BJ (cell line): ENCODE measurements around the gene TNNT3. TPM values are rescaled to one million over a fixed set of nuclear protein-coding genes. Genes with fewer than 3 reads are reported as not detected.

Source experiments
- CTCF ChIA-PET: fragments of 350-600 bp; formaldehyde crosslinking; extraction: SDS; loops from one replicate; lab custom pipeline; 2021; ENCODE audit warnings: antibody characterized with exemption, inconsistent platforms; lab: Yijun Ruan, JAX
- POLR2A ChIA-PET: fragments of 300-600 bp; sonication (Branson Sonifier 250); formaldehyde crosslinking; extraction: SDS; loops from one replicate; lab custom pipeline; 2021; ENCODE audit warnings: antibody characterized with exemption; lab: Charles Lee
- DNase-seq: peaks from one replicate; pipeline ENCODE4 v3.0.0-alpha.2; 2011; ENCODE audit warnings: low read depth
- H3K27me3 ChIP-seq: 2 replicates; pipeline ENCODE4 v1.6.0; 2011; ENCODE audit warnings: low read length; ENCODE audit not compliant: control insufficient read depth, insufficient read depth
- H3K36me3 ChIP-seq: 2 replicates; pipeline ENCODE4 v1.5.1; 2011; ENCODE audit warnings: low read length; ENCODE audit not compliant: control insufficient read depth, insufficient read depth
- H3K4me3 ChIP-seq: 2 replicates; pipeline ENCODE4 v1.5.1; 2011; ENCODE audit warnings: low read depth, mild to moderate bottlenecking, control low read depth, low read length
- polyA plus RNA-seq: library from polyadenylated mRNA; depleted of rRNA; stranded (reverse); fragments of >200 nt; gene quantifications from 2 replicates; pipeline ENCODE4 v1.2.3, GENCODE V29; 2011
- TF ChIP-seq, protein P1 (sequence below): IDR thresholded peaks from 2 replicates; pipeline ENCODE4 v1.5.1; 2011; ENCODE audit warnings: low read depth, mild to moderate bottlenecking, control low read depth, inconsistent platforms, low read length, moderate library complexity; ENCODE audit not compliant: insufficient read depth

Gene TNNT3
- polyA plus RNA-seq, 1 experiment, result not detected

DNA sequence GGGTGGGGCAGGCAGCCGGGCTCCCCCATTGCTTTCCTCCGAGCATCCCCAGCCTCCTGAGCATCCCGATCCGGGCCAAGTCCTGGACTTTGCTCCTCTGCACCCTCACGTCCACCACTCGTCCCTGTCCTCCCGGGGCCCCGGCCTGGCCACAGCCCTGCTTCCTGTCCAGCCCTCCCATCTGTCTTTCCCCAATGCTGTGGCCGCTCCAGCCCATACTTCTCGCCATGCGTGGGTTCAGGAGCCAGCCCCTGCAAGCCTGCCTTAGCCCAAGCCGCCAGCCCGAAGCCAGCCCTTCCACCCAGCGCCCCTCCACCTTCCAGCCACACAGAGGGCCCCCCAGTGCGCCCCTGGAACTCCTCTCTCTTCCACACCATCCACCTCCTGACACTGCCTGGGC is 51.5 kb downstream of the TNNT3 start:
- no peaks in the 10 kb centered on the region for H3K36me3 ChIP-seq
- H3K4me3 ChIP-seq, result no peak overlapping the region
- no peak for DNase-seq
- TF ChIP-seq, protein P1, sequence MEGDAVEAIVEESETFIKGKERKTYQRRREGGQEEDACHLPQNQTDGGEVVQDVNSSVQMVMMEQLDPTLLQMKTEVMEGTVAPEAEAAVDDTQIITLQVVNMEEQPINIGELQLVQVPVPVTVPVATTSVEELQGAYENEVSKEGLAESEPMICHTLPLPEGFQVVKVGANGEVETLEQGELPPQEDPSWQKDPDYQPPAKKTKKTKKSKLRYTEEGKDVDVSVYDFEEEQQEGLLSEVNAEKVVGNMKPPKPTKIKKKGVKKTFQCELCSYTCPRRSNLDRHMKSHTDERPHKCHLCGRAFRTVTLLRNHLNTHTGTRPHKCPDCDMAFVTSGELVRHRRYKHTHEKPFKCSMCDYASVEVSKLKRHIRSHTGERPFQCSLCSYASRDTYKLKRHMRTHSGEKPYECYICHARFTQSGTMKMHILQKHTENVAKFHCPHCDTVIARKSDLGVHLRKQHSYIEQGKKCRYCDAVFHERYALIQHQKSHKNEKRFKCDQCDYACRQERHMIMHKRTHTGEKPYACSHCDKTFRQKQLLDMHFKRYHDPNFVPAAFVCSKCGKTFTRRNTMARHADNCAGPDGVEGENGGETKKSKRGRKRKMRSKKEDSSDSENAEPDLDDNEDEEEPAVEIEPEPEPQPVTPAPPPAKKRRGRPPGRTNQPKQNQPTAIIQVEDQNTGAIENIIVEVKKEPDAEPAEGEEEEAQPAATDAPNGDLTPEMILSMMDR, result no peak
- ChIA-PET POLR2A (no interaction called here), CTCF (interaction anchor here (0.8 to 1.9 kb wide), 5 partner anchors 17 to 396 kb away, joined by 3 to 9 read pairs (median 3); no protein-coding TSS in a partner anchor)
- H3K27me3 ChIP-seq, result no peaks in the 10 kb centered on the region

DNA sequence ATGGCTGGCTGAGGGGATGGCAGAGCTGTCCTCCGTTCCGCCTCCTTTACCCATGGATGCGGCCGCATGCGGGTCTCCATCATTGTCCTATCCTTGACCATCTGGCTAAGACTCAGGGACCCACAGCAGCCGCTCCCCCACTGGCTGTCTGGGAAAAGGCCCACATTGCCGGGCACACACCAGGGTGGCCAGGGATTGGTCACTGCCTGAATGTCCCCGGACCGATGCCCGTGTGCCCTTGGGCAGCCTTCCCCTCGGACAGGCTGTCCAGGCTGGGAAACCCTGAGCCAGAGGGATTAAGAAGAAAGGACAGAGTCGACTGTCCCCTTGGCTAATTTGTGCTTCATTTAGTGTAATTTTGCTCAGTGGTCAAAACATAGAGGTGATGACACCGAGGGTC is 55.7 kb downstream of the TNNT3 start:
- CTCF ChIA-PET, result interaction anchor here (1.4 kb wide), 1 partner anchor 323 kb away, joined by 5 read pairs; no protein-coding TSS in a partner anchor
- POLR2A ChIA-PET, result no interaction called here

DNA sequence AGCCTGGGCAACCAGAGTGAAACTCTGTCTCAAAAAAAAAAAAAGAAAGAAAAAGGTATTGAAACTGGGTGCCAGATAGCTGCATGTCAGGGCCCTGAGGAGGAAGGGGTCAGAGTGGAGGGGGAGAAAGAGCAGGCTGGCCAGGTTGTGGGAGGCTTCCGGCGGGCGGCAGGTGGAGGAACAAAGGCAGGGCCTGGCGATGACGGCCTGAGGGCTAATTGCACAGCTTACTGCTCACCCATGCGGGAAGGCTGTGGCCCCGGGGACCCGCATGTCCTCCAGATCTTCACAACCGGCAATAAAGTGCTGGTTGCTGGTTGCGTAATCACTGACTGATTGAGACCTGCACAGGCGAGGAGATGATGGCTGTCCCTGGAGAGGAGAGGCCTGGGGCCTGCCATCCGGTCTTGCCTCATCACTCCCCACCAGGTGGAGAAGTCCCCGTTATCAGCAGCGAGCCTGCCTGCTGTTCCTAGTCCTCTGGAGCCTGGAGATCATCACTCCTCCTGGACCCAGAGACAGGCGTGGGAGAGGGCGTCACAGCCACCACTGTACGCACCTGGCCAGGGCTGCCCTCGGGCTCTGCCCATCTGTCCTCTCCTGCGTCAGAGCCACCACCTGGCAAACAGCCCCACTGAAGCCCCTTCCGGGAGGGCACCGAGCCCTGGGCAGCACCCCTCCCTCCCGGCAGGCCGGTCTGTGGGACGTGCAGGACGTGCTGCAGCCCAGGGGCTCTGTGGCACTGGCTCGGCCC is 59.4 kb downstream of the TNNT3 start:
- Histone ChIP-seq H3K4me3 (no peak overlapping the region), H3K36me3 (no peaks in the 10 kb centered on the region), H3K27me3 (no peaks in the 10 kb centered on the region)
- TF ChIP-seq, protein P1, result no peak
- no peak for DNase-seq
- ChIA-PET CTCF (interaction anchor here (0.5 to 0.9 kb wide), 2 partner anchors 96 to 173 kb away, joined by 3 to 4 read pairs; no protein-coding TSS in a partner anchor), POLR2A (interaction anchor here (0.6 kb wide), 1 partner anchor 1157 kb away, joined by 4 read pairs; no protein-coding TSS in a partner anchor)

More for the DNA sequence above, 55.7 kb downstream of the TNNT3 start:
- H3K27me3 ChIP-seq, result no peaks in the 10 kb centered on the region
- H3K4me3 ChIP-seq, result no peak overlapping the region
- DNase-seq, result no peak
- no peaks in the 10 kb centered on the region for H3K36me3 ChIP-seq
- TF ChIP-seq, protein P1, result no peak

DNA sequence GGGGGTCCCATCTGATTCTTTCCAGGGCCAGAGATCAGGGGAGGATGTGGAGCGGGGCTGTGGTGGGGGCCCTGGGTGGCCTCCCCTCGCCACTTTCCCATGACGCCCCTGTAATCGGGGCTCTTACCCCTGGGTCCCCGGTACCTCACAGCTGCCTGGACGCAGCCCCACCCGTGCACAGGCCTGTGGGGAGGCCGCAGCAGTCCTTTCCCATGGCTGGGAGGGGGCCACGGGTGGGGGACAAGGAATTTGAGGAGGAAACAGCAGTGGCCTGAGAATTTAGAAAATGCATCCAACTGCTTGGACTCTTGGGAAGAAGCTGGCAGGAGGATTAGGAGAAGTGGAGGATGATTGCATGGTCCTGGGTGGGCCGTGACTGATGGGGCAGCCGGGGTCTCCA is 60.1 kb downstream of the TNNT3 start:
- H3K36me3 ChIP-seq, result no peaks in the 10 kb centered on the region
- ChIA-PET CTCF (interaction anchor here (0.5 to 1.7 kb wide), 5 partner anchors 26 to 97 kb away, joined by 3 to 4 read pairs (median 4); no protein-coding TSS in a partner anchor), POLR2A (no interaction called here)
- H3K27me3 ChIP-seq, result no peaks in the 10 kb centered on the region
- no peak for DNase-seq
- H3K4me3 ChIP-seq, result no peak overlapping the region
- TF ChIP-seq, protein P1, result no peak

DNA sequence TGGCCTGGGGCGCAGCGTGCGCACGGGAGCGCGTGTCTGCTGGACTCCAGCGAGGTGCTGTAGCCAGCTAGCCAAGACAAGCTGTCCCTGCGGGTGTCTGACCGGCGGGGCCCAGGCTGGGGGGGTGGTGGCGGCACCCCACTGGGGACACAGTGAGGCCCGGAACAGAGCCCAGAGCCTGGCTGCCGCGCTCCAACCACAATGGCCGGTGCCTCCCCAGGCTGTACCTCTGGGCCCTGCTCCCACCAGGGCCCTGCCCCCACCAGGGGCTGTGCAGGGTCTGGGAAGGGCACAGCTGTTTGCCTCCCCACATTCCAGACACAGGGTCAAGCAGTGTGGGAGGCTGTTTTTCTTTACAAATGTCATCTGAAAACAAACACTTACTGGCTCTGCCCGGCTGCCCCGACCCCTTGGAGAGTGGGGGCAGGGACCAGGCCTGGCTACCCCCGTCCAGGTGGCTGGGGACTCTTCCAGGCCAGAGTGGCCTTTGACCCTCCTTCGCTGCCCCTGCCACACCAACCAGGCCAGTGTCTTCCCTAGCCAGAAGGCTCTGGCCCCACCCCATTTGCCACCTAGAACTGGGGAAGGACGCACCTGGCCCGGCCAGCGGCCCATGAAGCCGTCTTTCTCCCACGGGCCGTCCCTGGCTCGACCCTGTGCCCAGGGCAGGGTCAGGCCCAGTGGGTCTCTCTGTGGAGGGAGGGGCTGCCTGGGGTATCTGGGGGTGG is 63.5 kb downstream of the TNNT3 start:
- ChIA-PET CTCF (interaction anchor here (1.1 to 1.4 kb wide), 2 partner anchors 15 to 101 kb away, joined by 3 to 4 read pairs; partner anchors contain the start of gene H19), POLR2A (no interaction called here)
- no peak for DNase-seq
- Histone ChIP-seq H3K36me3 (no peaks in the 10 kb centered on the region), H3K4me3 (no peak overlapping the region), H3K27me3 (no peaks in the 10 kb centered on the region)
- TF ChIP-seq, protein P1, result no peak
